Activated CD4-positive, CD25-positive, alpha-beta regulatory T cell treated with anti-CD3 and anti-CD28 coated beads, Interleukin-2, amount 50 U/mL, for 72 hours (primary cell): Measurements from ENCODE around the gene ADAT3.

Source experiments
- DNase-seq: peaks from one replicate; pipeline ENCODE4 v3.0.0; 2021

The ADAT3 gene

GRCh38 chr19:1905110-1905862, at the start of gene ADAT3, which contains the start of gene SCAMP4:
TSS of gene ADAT3 (plus strand) at chr19:1905399. CDS start at chr19:1912048, 6,649 bp downstream.
TSS of gene SCAMP4 (plus strand) at chr19:1905399. CDS start at chr19:1915020, 9,621 bp downstream.
- peak; percentile 98 for DNase-seq

GRCh38 chr19:1855828-1856255, 49.4 kb upstream of the ADAT3 start:
- no peak for DNase-seq

GRCh38 chr19:1856345-1856697, 48.9 kb upstream of the ADAT3 start:
- DNase-seq: no peak

GRCh38 chr19:1856698-1857603, 48.2 kb upstream of the ADAT3 start:
- peak; percentile 75 for DNase-seq

GRCh38 chr19:1857648-1858326, 47.4 kb upstream of the ADAT3 start:
- no peak for DNase-seq

GRCh38 chr19:1858412-1859081, 46.7 kb upstream of the ADAT3 start:
- no peak for DNase-seq

GRCh38 chr19:1859331-1859781, 45.8 kb upstream of the ADAT3 start:
- DNase-seq: no peak

GRCh38 chr19:1860042-1860775, 45.0 kb upstream of the ADAT3 start:
- no peak for DNase-seq

- DNase-seq: no peak
Observed at GRCh38 chr19:1860821-1861598, 44.2 kb upstream of the ADAT3 start.

GRCh38 chr19:1861599-1862031, 43.6 kb upstream of the ADAT3 start:
- no peak for DNase-seq

- no peak for DNase-seq
Observed at GRCh38 chr19:1862068-1862423, 43.2 kb upstream of the ADAT3 start.

- peak; percentile 68 for DNase-seq
Observed at GRCh38 chr19:1862424-1863327, 42.5 kb upstream of the ADAT3 start.

GRCh38 chr19:1863328-1863637, 41.9 kb upstream of the ADAT3 start, which contains the start of gene KLF16:
TSS of gene KLF16 (minus strand) at chr19:1863579. CDS start at chr19:1863497, 82 bp downstream.
- DNase-seq: no peak

GRCh38 chr19:1863638-1864479, 41.3 kb upstream of the ADAT3 start:
- peak; percentile 88 for DNase-seq

- peak; percentile 73 for DNase-seq
Observed at GRCh38 chr19:1864480-1865171, 40.6 kb upstream of the ADAT3 start.

GRCh38 chr19:1865172-1866010, 39.8 kb upstream of the ADAT3 start:
- no peak for DNase-seq

- no peak for DNase-seq
Observed at GRCh38 chr19:1866693-1867348, 38.4 kb upstream of the ADAT3 start.
